HG02759 (cell line): Measurements from ENCODE around the gene ATP8A1.

Experiments
- ATAC-seq: cut with Tn5 transposase; IDR thresholded peaks from one replicate; pipeline ENCODE4 v1.9.1; 2021; ENCODE audit warnings: mild to moderate bottlenecking, moderate library complexity; ENCODE audit not compliant: unreplicated experiment

The ATP8A1 gene

GRCh38 chr4:42574870-42575430, 82.0 kb downstream of the ATP8A1 start:
- no peak for ATAC-seq

- no peak for ATAC-seq
These were observed 83.7 kb downstream of the ATP8A1 start for GRCh38 chr4:42573249-42573648.

GRCh38 chr4:42570221-42570620, 86.7 kb downstream of the ATP8A1 start:
- no peak for ATAC-seq

GRCh38 chr4:42568610-42569207, 88.2 kb downstream of the ATP8A1 start:
- ATAC-seq, result peak; percentile 98

GRCh38 chr4:42566835-42567234, 90.1 kb downstream of the ATP8A1 start:
- ATAC-seq, result no peak

GRCh38 chr4:42562016-42562415, 94.9 kb downstream of the ATP8A1 start:
- ATAC-seq, result no peak

GRCh38 chr4:42561031-42561430, 95.9 kb downstream of the ATP8A1 start:
- ATAC-seq, result no peak

GRCh38 chr4:42560467-42560861, 96.4 kb downstream of the ATP8A1 start:
- no peak for ATAC-seq

GRCh38 chr4:42558156-42558555, 98.7 kb downstream of the ATP8A1 start:
- ATAC-seq, result no peak

GRCh38 chr4:42555828-42556227, 101.1 kb downstream of the ATP8A1 start:
- no peak for ATAC-seq

GRCh38 chr4:42554072-42554471, 102.8 kb downstream of the ATP8A1 start:
- ATAC-seq, result no peak

- ATAC-seq, result no peak
These were observed 107.0 kb downstream of the ATP8A1 start for GRCh38 chr4:42549896-42550295.

- ATAC-seq, result no peak
These were observed 109.1 kb downstream of the ATP8A1 start for GRCh38 chr4:42547805-42548204.

- ATAC-seq, result no peak
These were observed 113.1 kb downstream of the ATP8A1 start for GRCh38 chr4:42543762-42544161.

- no peak for ATAC-seq
These were observed 113.8 kb downstream of the ATP8A1 start for GRCh38 chr4:42543126-42543525.

- ATAC-seq, result no peak
These were observed 115.3 kb downstream of the ATP8A1 start for GRCh38 chr4:42541647-42542046.

GRCh38 chr4:42533042-42533441, 123.9 kb downstream of the ATP8A1 start:
- ATAC-seq, result no peak

- no peak for ATAC-seq
These were observed 125.4 kb downstream of the ATP8A1 start for GRCh38 chr4:42531341-42532030.

- no peak for ATAC-seq
These were observed 133.7 kb downstream of the ATP8A1 start for GRCh38 chr4:42523066-42523718.

- peak; percentile 62 for ATAC-seq
These were observed 137.0 kb downstream of the ATP8A1 start for GRCh38 chr4:42519803-42520417.

GRCh38 chr4:42515156-42515884, 141.6 kb downstream of the ATP8A1 start:
- no peak for ATAC-seq
